Kidney epithelial cell (primary cell): Measurements from ENCODE around the gene UBE2K. TPM values are rescaled to one million over a fixed set of nuclear protein-coding genes. Genes with fewer than 3 reads are reported as not detected.
"Not testable (repeated sequence)": the region's sequence is repeated elsewhere in the genome, so short reads cannot be mapped to it uniquely, and the experiment has no call there.

Experiments used
- DNase-seq: peaks from one replicate; pipeline ENCODE4 v3.0.0-alpha.2; 2010; ENCODE audit warnings: low read depth
- H3K27me3 ChIP-seq: 2 replicates; pipeline ENCODE4 v1.6.0; 2011; ENCODE audit warnings: low read length; ENCODE audit not compliant: control insufficient read depth, insufficient read depth
- H3K36me3 ChIP-seq: 2 replicates; pipeline ENCODE4 v1.5.1; 2011; ENCODE audit warnings: low read length; ENCODE audit not compliant: control insufficient read depth, insufficient read depth
- H3K4me3 ChIP-seq: 2 replicates; pipeline ENCODE4 v1.5.1; 2011; ENCODE audit warnings: low read depth, mild to moderate bottlenecking, control low read depth, low read length
- total RNA-seq: library from RNA; depleted of rRNA; stranded (reverse); fragments of >200 nt; gene quantifications from 2 replicates; pipeline ENCODE4 v1.2.3, GENCODE V29; 2015
- TF ChIP-seq, protein P1 (sequence below): IDR thresholded peaks from 2 replicates; pipeline ENCODE4 v1.5.1; 2011; ENCODE audit warnings: mild to moderate bottlenecking, moderate library complexity, low read length, control low read depth, inconsistent platforms; ENCODE audit not compliant: insufficient read depth, poor library complexity, severe bottlenecking

UBE2K gene
- total RNA-seq, 1 donor from 2014 or later = 24.9 TPM

- Histone ChIP-seq H3K4me3 (no peak overlapping the region), H3K27me3 (no peaks in the 10 kb centered on the region), H3K36me3 (peaks cover 1% of the 10 kb centered on the region)
- TF ChIP-seq, protein P1, sequence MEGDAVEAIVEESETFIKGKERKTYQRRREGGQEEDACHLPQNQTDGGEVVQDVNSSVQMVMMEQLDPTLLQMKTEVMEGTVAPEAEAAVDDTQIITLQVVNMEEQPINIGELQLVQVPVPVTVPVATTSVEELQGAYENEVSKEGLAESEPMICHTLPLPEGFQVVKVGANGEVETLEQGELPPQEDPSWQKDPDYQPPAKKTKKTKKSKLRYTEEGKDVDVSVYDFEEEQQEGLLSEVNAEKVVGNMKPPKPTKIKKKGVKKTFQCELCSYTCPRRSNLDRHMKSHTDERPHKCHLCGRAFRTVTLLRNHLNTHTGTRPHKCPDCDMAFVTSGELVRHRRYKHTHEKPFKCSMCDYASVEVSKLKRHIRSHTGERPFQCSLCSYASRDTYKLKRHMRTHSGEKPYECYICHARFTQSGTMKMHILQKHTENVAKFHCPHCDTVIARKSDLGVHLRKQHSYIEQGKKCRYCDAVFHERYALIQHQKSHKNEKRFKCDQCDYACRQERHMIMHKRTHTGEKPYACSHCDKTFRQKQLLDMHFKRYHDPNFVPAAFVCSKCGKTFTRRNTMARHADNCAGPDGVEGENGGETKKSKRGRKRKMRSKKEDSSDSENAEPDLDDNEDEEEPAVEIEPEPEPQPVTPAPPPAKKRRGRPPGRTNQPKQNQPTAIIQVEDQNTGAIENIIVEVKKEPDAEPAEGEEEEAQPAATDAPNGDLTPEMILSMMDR = no peak
- DNase-seq = no peak
Observed at GRCh38 chr4:39761005-39761667, 63.2 kb downstream of the UBE2K start.

DNA sequence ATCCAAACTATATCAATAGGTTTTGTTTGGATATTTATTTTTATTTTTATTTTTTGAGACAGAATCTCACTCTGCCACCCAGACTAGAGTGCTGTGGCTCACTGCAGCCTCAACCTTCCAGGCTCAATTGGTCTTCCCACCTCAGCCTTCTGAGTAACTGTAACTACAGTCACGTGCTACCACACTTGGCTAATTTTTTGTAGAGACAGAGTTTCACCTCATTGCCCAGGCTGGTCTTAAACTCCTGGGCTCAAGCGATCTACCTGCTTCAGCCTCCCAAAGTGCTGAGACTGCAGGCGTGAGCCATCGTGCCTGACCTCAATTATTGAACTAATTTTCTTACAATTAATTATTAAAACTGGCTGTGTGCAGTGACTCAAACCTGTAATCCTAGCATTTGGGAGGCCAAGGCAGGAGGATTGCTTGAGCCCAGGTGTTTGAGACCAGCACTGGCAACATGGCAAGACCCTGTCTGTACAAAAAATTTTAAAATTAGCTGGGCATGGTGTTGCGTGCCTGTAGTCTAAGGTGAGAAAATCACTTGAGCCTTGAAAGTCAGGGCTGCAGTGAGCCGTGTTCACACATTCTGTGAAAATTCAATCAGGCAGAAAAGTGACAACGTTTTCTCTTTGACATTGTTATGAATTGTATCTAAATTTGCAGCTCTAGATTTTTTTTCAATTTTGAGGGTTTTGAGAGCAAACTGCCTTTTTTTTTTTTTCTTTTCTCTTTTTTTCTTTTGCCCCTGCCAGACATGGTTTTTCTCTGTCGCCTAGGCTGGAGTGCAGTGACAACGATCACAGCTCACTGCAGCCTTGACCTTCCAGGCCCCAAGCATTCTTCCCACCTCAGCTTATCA is 66.0 kb downstream of the UBE2K start:
- Histone ChIP-seq H3K4me3 (no peak overlapping the region), H3K27me3 (no peaks in the 10 kb centered on the region), H3K36me3 (no peaks in the 10 kb centered on the region)
- DNase-seq = peak; percentile 31
- TF ChIP-seq, protein P1 = no peak

DNA sequence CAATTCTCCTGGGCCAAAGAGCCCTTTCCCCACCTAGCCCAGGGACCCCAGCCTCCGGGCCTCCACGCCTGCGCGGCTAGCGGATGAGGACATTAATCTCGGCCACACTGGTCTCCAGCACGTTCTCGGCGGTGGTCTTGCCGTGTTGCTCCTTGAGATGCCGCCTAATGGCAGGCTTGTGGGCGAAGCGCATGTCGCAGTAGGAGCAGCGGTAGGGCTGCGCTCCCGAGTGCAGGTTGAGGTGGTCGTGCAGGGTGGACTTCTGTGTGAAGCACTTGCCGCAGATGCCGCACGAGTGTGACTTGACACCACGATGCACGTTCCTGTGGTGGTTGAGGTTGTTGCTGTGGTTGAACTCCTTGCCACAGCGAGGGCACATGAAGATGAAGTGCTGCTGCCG is 72.1 kb downstream of the UBE2K start:
- Histone ChIP-seq H3K27me3 (no peaks in the 10 kb centered on the region), H3K36me3 (no peaks in the 10 kb centered on the region), H3K4me3 (no peak overlapping the region)
- TF ChIP-seq, protein P1 = no peak
- no peak for DNase-seq

GRCh38 chr4:39770471-39770870 is 72.5 kb downstream of the UBE2K start:
- TF ChIP-seq, protein P1 = no peak
- no peak overlapping the region for H3K4me3 ChIP-seq
- DNase-seq = no peak

GRCh38 chr4:39770969-39771724 is 73.2 kb downstream of the UBE2K start:
- TF ChIP-seq, protein P1 = no peak
- Histone ChIP-seq H3K4me3 (no peak overlapping the region), H3K36me3 (no peaks in the 10 kb centered on the region), H3K27me3 (no peaks in the 10 kb centered on the region)
- no peak for DNase-seq

More at GRCh38 chr4:39770471-39770870, 72.5 kb downstream of the UBE2K start:
- Histone ChIP-seq H3K36me3 (no peaks in the 10 kb centered on the region), H3K27me3 (no peaks in the 10 kb centered on the region)

GRCh38 chr4:39781988-39782387 is 84.1 kb downstream of the UBE2K start:
- not testable (repeated sequence) for H3K27me3 ChIP-seq, H3K36me3 ChIP-seq, H3K4me3 ChIP-seq, DNase-seq
